Measurements from ENCODE around the gene POMT1. TPM values are rescaled to one million over a fixed set of nuclear protein-coding genes. Genes with fewer than 3 reads are reported as not detected.

The POMT1 gene
- total RNA-seq, 1 donor from 2014 or later = 53.3 TPM

DNA sequence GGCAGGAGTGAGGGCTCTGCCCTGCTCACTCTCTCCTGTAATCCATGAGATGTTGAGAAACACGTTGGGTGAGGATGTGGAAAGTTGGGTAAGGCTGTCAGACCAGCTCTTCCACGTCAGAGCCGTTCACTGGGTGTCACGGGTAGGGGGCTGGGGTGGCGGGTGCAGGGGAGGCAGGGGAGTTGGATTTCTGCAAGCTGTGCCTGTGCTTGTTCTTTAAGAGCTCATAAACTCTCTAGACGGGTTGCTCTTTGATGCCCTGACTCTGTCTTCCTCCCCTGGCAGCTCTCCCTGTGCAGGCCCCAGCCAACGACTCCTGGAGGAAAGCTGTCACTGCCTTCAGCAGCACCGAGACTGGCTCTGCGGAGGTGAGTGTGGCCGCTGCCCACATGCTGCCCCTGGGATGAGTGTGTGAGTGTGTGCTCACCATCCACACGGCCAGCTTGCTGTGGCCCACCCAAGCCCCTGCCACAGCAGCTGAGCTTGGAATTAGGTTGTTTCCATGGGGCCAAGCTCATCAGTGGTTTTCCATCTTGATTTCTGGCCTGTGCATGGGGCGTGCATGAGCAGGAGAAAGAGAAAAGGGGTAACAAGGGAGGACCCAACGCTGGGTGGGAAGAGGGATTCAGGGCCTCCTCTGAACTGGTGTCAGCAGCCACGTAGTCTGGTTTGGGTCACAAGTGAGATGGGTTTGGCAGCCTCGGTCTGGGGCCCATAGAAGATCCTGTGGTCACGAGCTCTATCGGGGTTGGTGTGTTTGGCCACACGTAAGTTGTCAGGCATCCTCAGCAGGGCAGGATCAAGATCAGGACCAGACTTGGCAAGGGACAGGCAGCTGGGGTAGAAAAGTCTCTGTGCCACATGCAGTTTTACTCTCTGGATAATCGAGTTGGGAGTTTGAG is 21.0 kb upstream of the POMT1 start:
- no peak for TF ChIP-seq CTCF (IDR thresholded peaks at IDR 0.05)
- DNase-seq (ENCODE audit: extremely low spot score, unreplicated experiment) = no peak
- H3K27ac Mint-ChIP-seq (ENCODE audit: unreplicated experiment) = no peak overlapping the region
- no peak overlapping the region for H3K4me3 Mint-ChIP-seq (ENCODE audit: unreplicated experiment)
- peaks cover 53% of the 10 kb centered on the region for H3K36me3 Mint-ChIP-seq (ENCODE audit: unreplicated experiment)
- H3K9me3 Mint-ChIP-seq (ENCODE audit: unreplicated experiment) = no peaks in the 10 kb centered on the region
- no peaks in the 10 kb centered on the region for H3K4me1 Mint-ChIP-seq (ENCODE audit: unreplicated experiment)
- H3K27me3 Mint-ChIP-seq (ENCODE audit: unreplicated experiment) = no peaks in the 10 kb centered on the region

DNA sequence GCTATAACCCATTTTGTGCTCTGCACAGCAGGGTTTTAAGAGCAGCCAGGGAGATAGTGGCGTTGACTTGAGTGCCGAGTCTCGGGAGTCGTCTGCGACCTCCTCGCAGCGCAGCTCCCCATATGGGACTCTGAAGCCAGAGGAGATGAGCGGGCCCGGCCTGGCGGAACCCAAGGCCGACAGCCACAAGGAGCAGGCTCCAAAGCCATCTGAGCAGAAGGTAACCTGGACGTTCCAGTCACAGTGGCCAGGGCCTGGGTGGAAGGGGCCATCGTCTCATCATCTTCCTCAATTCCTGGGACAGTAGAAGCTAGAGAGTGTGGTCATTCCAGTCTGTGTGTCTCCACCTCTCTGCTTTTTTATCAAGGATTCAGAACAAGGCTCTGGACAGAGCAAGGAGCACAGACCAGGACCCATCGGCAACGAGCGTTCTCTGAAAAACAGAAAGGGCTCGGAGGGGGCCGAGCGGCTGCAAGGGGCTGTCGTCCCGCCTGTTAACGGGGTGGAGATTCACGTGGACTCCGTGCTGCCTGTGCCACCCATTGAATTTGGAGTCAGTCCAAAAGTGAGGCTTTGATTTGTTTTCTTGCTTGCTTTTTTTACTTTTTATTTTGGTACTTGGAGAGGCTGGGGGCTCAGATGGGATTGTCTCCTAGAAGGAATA is 20.2 kb upstream of the POMT1 start:
- Mint-ChIP-seq H3K4me1 (ENCODE audit: unreplicated experiment) (no peaks in the 10 kb centered on the region), H3K27ac (ENCODE audit: unreplicated experiment) (no peak overlapping the region), H3K9me3 (ENCODE audit: unreplicated experiment) (no peaks in the 10 kb centered on the region), H3K36me3 (ENCODE audit: unreplicated experiment) (peaks cover 53% of the 10 kb centered on the region), H3K4me3 (ENCODE audit: unreplicated experiment) (no peak overlapping the region), H3K27me3 (ENCODE audit: unreplicated experiment) (no peaks in the 10 kb centered on the region)
- no peak for TF ChIP-seq CTCF (IDR thresholded peaks at IDR 0.05)
- no peak for DNase-seq (ENCODE audit: extremely low spot score, unreplicated experiment)

GRCh38 chr9:131483319-131484050 is 19.2 kb upstream of the POMT1 start:
- Mint-ChIP-seq H3K4me3 (ENCODE audit: unreplicated experiment) (no peak overlapping the region), H3K36me3 (ENCODE audit: unreplicated experiment) (peaks cover 56% of the 10 kb centered on the region), H3K4me1 (ENCODE audit: unreplicated experiment) (no peaks in the 10 kb centered on the region), H3K27me3 (ENCODE audit: unreplicated experiment) (no peaks in the 10 kb centered on the region), H3K9me3 (ENCODE audit: unreplicated experiment) (no peaks in the 10 kb centered on the region), H3K27ac (ENCODE audit: unreplicated experiment) (no peak overlapping the region)
- DNase-seq (ENCODE audit: extremely low spot score, unreplicated experiment) = no peak
- no peak for TF ChIP-seq CTCF (IDR thresholded peaks at IDR 0.05)

DNA sequence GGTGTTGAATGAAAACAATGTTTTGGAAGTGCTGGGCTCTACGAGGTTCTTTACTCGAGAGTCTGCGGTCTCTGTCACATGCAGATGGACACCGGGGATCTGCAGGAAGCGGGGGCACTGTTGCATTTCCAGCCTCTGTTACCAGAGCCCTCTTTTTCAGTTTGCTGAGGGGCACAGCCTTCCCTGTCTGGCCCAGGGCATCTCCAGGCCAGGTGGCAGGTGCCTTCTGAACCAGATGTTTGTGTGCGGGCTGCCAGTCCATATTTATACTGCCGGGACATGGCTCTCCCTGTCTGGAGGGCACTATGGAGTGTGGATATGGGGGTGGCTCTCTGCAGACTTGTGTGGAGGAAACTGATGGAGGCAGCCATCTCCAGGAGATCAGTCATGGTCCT is 18.7 kb upstream of the POMT1 start:
- Mint-ChIP-seq H3K4me1 (ENCODE audit: unreplicated experiment) (no peaks in the 10 kb centered on the region), H3K9me3 (ENCODE audit: unreplicated experiment) (no peaks in the 10 kb centered on the region), H3K27ac (ENCODE audit: unreplicated experiment) (no peak overlapping the region), H3K36me3 (ENCODE audit: unreplicated experiment) (peaks cover 58% of the 10 kb centered on the region), H3K27me3 (ENCODE audit: unreplicated experiment) (no peaks in the 10 kb centered on the region), H3K4me3 (ENCODE audit: unreplicated experiment) (no peak overlapping the region)
- TF ChIP-seq CTCF (IDR thresholded peaks at IDR 0.05) = no peak
- no peak for DNase-seq (ENCODE audit: extremely low spot score, unreplicated experiment)
